H1 (cell line): Measurements from ENCODE around the gene APP. TPM values are rescaled to one million over a fixed set of nuclear protein-coding genes. Genes with fewer than 3 reads are reported as not detected.

ENCODE experiments used
- HDAC2 ChIP-seq, 2 experiments: fragments of 300-600 bp in 1 of 2; sonication (generic) in 1 of 2; IDR thresholded peaks; 2 replicates each; pipeline ENCODE4 v1.6.1; 2011 to 2012; ENCODE audit warnings: low read depth in 2 of 2, low read length in 2 of 2, mild to moderate bottlenecking in 2 of 2, moderate library complexity in 2 of 2, borderline replicate concordance in 1 of 2, inconsistent platforms in 1 of 2
- KDM5A ChIP-seq: fragments of 200-600 bp; IDR thresholded peaks from 2 replicates; pipeline ENCODE4 v1.7.1; 2012; ENCODE audit warnings: mild to moderate bottlenecking, low read length, inconsistent platforms, mixed read lengths
- RBBP5 ChIP-seq: IDR thresholded peaks from 2 replicates; pipeline ENCODE4 v1.7.1; 2012; ENCODE audit warnings: low read depth, mild to moderate bottlenecking, inconsistent platforms, low read length, moderate library complexity, borderline replicate concordance
- SIN3A ChIP-seq, 2 experiments: IDR thresholded peaks in 1 of 2; conservative IDR thresholded peaks in 1 of 2; 2 replicates each; pipeline ENCODE4 v1.6.1; 2011 to 2012; ENCODE audit warnings: low read length in 2 of 2, improper control_type of control experiment in 1 of 2, low read depth in 1 of 2, mild to moderate bottlenecking in 1 of 2
- polyA plus RNA-seq, 7 experiments: library from polyadenylated mRNA; depleted of rRNA in 3 of 7; stranded (reverse) in 5 of 7; unstranded in 2 of 7; fragments of >200 nt in 5 of 7; fragments of 200-250 nt in 2 of 7; gene quantifications; 1 replicate in 5 of 7; 2 replicates in 1 of 7; 4 replicates in 1 of 7; pipeline versions ENCODE4 v1.2.1 to v1.2.3, GENCODE V29; 2011 to 2013; ENCODE audit warnings: missing spikeins in 2 of 7, mixed read lengths in 2 of 7
- total RNA-seq: library from RNA; stranded (reverse); fragmentation: NEBNext Ultra II Directional; extraction: Animal tissue kit (Norgen Biotek cat#: 25700); gene quantifications from 2 replicates; pipeline ENCODE4 v1.2.1, GENCODE V29; 2021

APP gene
- total and polyA plus RNA-seq, 2 of the 8 experiments (the other 6 are each of a cell fraction or from before 2014, with no cell fraction given), result 375 to 551 TPM

DNA sequence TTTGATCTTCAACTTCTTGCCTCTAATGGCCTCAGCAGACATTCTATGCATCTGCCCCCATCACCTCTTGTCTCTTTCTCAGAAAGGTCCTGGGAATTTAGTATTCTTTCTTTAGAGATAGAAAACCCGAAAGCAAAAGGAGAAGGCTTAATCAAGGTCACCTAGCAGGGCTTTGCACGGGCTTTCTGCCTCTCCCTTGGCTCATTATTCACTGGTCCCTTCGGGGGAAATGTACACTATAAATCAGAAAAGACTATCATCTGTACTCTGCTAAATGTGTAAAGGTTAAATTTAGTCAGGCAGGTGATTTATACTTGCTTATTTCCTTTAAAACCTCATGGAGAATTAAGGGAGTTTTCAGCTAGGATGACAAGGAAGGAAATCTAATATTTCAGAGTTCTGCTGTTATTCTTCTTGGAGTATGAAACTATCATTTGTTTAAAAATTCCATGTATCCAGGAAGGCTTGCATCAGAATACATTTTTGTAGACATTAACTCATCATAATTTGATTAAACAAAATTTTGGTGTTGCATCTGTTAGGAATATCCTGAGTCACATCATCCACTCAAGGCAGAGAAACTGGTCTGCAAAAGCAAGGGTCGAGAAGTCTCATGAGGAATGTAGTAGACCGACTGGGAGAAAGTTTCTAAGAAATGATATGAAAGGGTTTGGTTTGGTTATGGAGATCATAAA lies 311.2 kb downstream of the APP start (continued):
- TF ChIP-seq HDAC2 (IDR thresholded peaks at IDR 0.05; ENCODE audit: borderline replicate concordance in 1 of 2, low read depth in 2 of 2, low read length in 2 of 2) (no peak), SIN3A (conservative IDR thresholded peaks at IDR 0.05 in 1 of 2, IDR thresholded peaks at IDR 0.05 in 1 of 2; ENCODE audit: low read depth in 1 of 2, low read length in 2 of 2) (no peak), RBBP5 (no peak), KDM5A (no peak)
